Activated CD4-positive, alpha-beta T cell treated with anti-CD3 and anti-CD28 coated beads for 48 hours (primary cell): ENCODE results near the gene EXD3.

ENCODE experiments used
- DNase-seq: peaks from one replicate; pipeline ENCODE4 v3.0.0-alpha.2; 2020

EXD3 gene

GRCh38 chr9:137446851-137447471 lies 24.0 kb upstream of the EXD3 start:
- no peak for DNase-seq

DNA sequence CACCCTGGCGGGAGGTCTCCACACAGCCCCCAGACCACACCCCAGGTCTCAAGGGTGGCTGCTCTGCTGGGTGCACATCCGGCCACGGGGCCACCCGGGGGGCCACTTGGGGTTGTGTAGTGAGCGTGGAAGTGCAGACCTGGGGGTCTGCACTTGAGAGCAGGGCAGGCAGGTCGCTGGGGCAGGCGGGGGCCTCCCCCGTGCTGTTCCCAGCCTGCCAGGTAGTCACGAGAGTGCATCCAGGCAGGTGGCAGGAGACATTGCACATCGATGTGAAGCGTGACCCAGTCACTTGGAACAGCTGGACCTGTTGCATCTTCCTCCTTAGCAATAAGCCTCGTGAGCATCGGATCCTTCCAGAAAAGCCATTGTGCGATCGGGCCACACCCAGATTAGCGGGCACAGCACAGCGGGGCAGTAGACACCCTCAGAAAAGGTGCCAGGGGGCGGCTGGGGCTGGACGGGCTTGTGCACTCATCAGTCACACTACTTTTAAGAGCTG lies 23.0 kb upstream of the EXD3 start:
- DNase-seq: no peak

- peak; percentile 90 for DNase-seq
Measured at GRCh38 chr9:137445275-137445807, 22.4 kb upstream of the EXD3 start.

- no peak for DNase-seq
Measured at GRCh38 chr9:137444106-137444790, 21.3 kb upstream of the EXD3 start.

DNA sequence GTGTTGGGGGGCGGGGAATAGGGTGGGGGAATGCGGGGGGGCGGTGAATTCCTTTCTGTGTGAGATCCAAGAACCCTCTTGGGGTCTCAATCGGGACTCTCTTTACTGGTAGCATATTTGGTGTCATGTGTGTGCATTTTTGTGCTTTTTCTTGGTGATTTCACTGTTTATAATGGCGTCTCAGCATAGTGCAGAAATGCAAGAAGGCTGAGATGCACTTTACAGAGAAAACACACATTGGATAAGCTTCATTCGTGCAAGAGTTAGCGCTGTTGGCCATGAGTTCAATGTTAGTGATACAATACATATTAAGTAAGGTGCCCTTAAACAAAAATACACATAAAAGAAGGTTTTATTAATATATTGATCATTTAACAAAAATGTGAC lies 19.0 kb upstream of the EXD3 start:
- DNase-seq: no peak

DNA sequence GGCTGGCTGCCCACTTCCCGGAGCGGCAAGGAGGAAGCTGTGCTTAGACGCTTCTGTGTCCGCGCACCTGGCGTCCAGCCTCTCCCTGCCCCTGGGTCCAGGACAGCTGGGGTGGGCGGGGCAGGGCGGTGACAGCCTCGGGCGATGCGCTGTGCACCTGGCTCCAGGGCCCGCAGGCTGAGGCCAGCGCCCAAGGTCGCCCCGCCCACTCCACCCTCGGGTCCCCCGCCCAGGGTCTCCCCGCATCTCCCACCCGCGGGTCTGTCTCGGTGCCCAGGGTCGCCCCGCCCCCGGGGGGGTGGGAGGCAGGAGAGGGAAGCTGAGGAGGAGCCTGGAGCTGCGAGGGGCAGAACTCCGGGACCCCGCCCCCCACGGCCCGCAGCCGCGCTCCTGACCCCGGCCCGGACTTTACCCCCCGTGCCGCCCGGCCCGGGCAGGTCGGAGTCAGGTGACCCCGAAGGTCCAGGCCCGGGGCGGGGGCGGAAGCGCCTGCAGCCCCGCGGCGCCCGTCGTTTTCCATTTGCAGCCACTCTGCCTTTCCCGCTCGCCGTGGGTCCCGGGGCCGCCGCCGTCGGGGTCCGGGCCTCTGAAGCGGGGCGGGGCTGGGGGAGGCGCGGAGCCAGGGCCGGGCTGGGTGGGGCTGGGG lies 18.4 kb upstream of the EXD3 start, which contains the start of gene ENTPD8:
Gene ENTPD8 (minus strand): TSS at position 69 of the 646 bp plus-strand sequence. CDS start 3,072 bp downstream, outside the sequence.
- DNase-seq: no peak

DNA sequence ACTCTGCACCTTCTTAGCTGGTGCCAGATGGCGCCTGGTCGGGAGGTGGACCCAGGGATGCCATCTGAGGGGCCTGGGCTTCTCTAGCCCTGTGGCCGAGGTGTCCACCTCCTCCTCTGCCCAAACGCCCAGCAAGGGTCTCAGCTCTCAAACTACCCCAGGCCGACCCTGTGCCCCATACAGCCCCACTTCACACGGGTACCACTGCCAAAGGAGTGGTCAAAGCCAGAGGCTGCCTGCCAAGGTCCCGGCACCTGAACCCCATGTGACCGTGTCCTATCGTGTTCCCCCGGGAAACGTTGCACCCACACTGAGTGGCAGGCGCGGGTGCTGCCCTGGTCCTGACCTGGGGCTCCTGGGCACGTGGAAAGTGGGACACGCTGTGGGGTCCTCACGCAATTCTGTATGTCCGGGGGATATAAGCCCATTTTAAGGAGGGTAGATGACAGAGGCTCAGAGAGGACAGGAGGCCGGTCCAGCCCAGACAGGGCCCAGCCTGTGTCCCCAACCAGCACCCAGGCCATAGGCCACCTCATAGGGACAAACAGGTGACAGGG lies 16.3 kb upstream of the EXD3 start:
- DNase-seq: no peak

DNA sequence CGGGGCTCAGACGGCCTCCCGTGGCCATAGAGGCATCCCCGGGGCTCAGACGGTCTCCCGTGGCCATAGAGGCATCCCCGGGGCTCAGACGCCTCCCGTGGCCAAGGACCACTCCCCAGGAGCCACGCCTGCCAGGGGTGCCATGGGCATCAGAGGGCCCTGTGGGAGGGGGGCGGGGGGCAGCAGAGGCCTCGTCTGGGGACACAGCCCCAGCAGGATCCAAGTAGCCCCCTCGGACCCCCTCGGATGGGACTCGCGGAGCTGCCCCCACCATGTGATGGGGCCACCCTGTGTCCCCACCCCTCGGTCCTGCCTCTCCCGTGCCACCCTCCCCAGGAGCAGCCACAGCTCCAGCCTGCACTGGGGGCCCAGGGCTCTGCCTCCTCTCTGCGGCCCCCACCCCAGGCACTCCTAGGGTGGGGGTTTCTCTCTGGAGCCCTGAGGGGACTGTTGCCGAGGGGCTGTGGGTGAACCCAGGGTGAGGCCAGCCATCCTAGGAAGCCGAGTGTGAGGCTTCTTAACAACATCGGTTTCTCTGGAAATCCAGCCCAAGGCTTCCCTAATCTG lies 15.7 kb upstream of the EXD3 start:
- DNase-seq: no peak

DNA sequence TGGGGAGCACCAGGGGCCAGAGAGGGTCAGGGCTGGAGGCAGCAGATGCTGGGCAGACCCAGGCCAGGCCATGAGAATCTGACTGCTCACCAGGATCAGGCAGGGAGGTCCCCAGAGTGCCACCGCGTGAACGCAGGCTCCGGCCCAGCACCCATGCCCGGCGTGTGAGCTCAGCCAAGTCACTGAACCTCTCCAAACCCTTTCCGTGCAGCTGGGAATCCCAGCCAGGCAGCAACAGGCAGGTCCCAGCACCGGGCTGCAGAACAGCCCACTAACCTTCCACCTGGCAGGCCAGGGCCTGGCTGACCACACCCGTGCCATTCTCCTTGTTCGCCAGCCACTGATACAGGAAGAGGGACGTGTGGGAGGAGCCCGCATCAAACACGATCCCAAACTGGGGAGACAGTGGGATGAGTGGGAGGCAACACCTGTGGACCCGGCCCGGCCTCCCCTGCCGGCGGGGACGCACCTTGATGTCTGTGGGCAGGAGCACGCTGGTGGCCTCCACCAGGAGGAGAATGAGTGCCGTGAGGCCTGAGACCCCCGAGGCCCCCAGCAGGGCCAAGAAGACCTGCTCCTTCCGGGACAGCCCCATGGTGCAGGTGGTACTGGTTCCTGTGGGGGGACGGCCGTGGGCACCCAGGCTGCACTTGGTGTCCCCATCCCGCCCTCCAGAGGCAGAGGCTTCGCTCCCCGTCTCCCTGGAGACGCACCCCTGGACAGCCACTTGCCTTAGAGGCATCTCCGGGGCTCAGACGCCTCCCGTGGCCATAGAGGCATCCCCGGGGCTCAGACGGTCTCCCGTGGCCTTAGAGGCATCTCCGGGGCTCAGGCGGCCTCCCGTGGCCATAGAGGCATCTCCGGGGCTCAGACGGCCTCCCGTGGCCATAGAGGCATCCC lies 15.0 kb upstream of the EXD3 start:
- DNase-seq: no peak

- no peak for DNase-seq
Measured at GRCh38 chr9:137436761-137437600, 14.0 kb upstream of the EXD3 start.

DNA sequence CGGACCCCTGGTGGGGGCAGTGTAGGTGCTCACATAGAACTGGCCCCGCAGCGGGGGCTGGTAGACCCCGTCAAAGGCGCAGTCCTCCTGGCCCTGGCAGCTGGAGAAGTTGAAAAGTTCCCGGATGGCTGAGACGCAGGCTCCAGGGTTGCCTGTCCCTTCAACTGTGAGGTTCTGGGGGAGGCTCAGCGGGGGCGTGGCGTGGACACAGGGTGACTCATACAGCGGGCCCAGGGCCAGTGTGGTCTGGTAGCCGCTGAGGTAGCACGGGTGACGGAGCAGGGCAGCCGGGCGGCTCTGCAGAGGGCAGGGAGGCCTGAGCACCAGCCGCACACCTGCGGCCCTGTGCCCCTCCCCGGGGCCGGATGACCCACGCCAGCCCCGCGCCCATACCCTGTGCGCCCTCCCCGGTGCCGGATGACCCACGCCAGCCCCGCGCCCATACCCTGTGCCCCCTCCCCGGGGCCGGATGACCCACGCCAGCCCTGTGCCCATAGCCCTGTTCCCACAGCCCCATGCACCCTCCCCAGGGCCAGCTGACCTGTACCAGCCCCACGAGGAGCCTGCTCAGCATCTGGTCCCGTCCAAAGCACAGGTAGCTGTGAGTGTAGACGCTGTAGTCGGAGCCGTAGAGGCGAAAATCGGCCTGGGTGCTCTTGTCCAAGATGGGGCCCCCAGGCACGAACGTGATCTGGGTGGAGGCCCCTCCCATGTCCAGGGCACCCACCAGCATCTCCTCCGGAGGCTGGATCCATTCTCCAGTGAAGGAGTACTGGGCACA lies 13.2 kb upstream of the EXD3 start:
- no peak for DNase-seq

DNA sequence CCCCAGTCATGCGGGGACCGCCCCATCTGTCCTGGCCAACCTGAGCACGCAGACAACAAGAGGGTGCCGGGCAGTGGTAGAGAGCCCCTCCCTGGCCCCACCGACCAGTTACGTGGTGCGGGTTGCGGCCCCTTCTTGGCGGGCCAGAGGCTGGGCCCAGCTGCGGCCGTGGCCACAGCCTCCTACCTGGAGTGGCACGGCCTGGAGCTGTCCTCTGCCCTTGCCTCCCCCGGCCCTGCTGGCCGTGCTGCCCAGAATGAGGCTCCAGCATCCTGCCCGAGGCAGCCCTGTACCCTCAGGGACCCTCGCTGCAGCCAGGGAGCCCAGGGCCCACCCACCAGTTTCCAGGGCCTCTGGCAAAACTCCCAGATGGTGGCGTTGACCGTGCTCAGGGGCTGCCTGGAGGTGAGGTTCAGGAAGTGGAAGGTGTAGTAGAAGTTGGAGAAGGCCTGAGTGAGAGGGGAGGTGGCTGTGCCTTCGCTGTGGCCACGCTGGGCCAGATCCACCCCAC lies 12.5 kb upstream of the EXD3 start:
- DNase-seq: no peak

DNA sequence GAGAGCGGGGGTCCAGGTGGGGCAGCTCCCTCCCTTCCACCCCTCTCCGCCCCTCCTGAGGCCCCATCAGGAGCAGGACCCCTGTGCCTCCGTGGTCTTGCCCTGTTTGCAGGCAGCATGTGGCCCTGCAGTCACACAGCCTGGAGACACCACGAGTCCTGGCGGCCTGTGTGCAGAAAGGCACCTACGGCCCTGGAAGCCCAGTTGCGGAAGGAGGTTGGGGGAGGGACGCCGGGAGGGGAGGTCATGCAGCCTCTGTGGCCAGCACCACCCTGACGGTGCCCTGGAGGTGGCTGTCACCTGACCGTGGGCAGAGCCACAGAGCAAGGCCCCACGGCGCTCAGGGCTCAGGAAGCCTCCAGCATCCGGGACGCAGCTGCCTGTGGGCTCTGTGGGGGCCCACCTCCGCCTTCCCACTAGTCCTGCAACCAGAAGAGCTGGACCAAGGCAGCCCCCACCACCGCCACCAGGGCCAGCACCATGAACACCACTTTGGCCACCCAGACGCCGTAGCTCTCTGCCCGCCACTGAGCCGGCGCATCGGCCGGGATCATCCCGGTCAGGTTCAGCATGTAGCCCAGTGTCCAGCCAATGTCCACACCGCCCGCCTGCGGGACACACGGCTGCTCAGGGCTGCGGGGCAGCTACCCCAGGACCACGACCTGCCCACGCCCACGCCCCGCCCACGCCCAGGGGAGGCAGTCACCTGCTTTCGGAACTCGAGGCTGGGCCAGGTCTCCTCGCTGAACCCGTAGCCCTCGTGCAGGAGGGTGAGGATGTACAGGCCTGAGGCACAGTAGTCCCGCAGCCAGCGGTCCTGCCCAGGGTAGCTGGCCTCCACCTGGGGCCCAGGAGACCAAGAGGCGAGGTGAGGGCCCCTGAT lies 11.8 kb upstream of the EXD3 start:
- DNase-seq: no peak

DNA sequence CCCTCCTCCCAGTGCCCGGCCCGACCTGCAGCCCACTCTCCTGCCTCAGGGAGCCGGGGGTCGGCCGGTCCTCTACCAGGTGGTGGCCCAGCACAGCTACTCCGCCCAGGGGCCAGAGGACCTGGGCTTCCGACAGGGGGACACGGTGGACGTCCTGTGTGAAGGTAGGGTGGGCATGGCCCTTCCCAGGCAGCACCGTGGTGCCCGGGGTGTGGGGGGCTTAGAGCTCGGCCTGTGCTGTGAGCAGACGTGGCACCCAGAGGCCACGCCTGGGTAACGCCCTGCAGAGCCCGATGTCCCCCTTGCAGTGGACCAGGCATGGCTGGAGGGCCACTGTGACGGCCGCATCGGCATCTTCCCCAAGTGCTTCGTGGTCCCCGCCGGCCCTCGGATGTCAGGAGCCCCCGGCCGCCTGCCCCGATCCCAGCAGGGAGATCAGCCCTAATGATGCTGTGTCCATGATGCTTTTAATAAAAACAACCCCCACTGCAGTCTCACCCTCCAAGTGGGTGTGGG lies 11.0 kb upstream of the EXD3 start:
- DNase-seq: no peak

- no peak for DNase-seq
Measured at GRCh38 chr9:137433349-137433915, 10.5 kb upstream of the EXD3 start.

DNA sequence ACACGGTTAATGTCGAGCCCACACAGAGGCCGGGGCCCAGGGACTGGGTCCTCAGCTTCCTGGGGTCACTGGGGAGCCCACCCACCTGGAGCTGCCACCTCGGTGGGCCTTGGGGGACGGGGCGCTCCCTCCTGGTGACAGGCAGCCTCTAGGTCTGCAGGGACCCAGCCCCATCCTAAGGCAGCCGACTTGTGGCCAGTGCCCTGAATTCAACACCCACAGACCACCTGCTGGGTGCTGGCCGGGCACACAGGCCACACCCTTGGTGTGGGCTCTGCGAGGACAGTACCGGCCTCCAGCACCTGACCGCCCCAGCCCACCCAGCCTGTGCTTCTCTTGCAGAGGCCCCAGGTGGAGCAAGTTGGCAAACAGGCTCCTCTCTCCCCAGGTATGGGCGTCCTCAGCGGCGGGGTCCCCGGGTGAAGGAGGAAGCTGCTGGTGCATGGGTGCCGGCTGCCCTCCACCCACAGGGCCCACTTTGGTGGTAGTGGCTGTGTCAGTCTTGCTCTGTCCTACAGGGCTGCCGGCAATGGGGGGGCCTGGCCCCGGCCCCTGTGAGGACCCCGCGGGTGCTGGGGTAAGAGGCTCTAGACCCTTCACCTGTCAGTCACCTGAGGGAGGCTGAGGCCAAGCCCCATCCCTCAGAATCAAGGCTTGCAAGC lies 9.9 kb upstream of the EXD3 start:
- DNase-seq: no peak

GRCh38 chr9:137431416-137431931 lies 8.5 kb upstream of the EXD3 start:
- no peak for DNase-seq
